Stimulated activated CD8-positive, alpha-beta memory T cell treated with anti-CD3 and anti-CD28 coated beads, Interleukin-4, amount 100 ng/mL, for 4 hours (primary cell): ENCODE measurements around the gene ZBTB33.
A peak's percentile ranks its signal among the peaks of the same experiment; 100 is the strongest.

Source experiments
- DNase-seq, 2 donors: peaks; one replicate each; pipeline ENCODE4 v3.0.0-alpha.2; 2020; ENCODE audit warnings: low read depth in 2 of 2, low spot score in 1 of 2

The ZBTB33 gene

GRCh38 chrX:120250522-120251271 lies at the start of gene ZBTB33:
ZBTB33 (plus strand) TSS chrX:120250812; CDS start chrX:120253416, 2,604 bp downstream.
- DNase-seq: peak; percentile 56 to 69

GRCh38 chrX:120200851-120201250 lies 49.8 kb upstream of the ZBTB33 start:
- no peak for DNase-seq

GRCh38 chrX:120205816-120206753 lies 44.5 kb upstream of the ZBTB33 start:
- DNase-seq: no peak

- DNase-seq: no peak
Measured at GRCh38 chrX:120207009-120207605, 43.5 kb upstream of the ZBTB33 start.

GRCh38 chrX:120213438-120214265 lies 37.0 kb upstream of the ZBTB33 start:
- peak; percentile 12 to 15 for DNase-seq

GRCh38 chrX:120223374-120223773 lies 27.2 kb upstream of the ZBTB33 start:
- no peak for DNase-seq

GRCh38 chrX:120224388-120224787 lies 26.2 kb upstream of the ZBTB33 start:
- no peak for DNase-seq

GRCh38 chrX:120228187-120228908 lies 22.3 kb upstream of the ZBTB33 start:
- DNase-seq: no peak

GRCh38 chrX:120235284-120235683 lies 15.3 kb upstream of the ZBTB33 start:
- no peak for DNase-seq

GRCh38 chrX:120236687-120237479 lies 13.7 kb upstream of the ZBTB33 start:
- no peak for DNase-seq

- DNase-seq: no peak
Measured at GRCh38 chrX:120238933-120239332, 11.7 kb upstream of the ZBTB33 start.

GRCh38 chrX:120242813-120243212 lies 7.8 kb upstream of the ZBTB33 start:
- no peak for DNase-seq

GRCh38 chrX:120244395-120244734 lies 6.2 kb upstream of the ZBTB33 start:
- DNase-seq: no peak

GRCh38 chrX:120244735-120245498 lies 5.7 kb upstream of the ZBTB33 start:
- DNase-seq: no peak

- no peak for DNase-seq
Measured at GRCh38 chrX:120251471-120252011, 929 bp downstream of the ZBTB33 start.

- DNase-seq: no peak
Measured at GRCh38 chrX:120253784-120254183, 3.2 kb downstream of the ZBTB33 start.

GRCh38 chrX:120260369-120260768 lies 9.8 kb downstream of the ZBTB33 start:
- no peak for DNase-seq
